Activated CD8-positive, alpha-beta memory T cell treated with anti-CD3 and anti-CD28 coated beads, Interleukin-2, amount 10 ng/mL, durations not matched to agents 7 days and 5 days (primary cell): ENCODE results near the gene C17orf107. TPM values are rescaled to one million over a fixed set of nuclear protein-coding genes. Genes with fewer than 3 reads are reported as not detected.

Source experiments
- ATAC-seq: fragments of 150-1000 bp; cut with Tn5 transposase; one replicate; pipeline ENCODE4 v1.10.0; 2021; ENCODE audit warnings: moderate library complexity
- CTCF ChIA-PET: fragments of 350-600 bp; sonication (Branson Sonifier 250); formaldehyde crosslinking; loops from one replicate; lab custom pipeline; 2021; ENCODE audit warnings: antibody characterized with exemption; lab: Charles Lee
- DNase-seq: peaks from one replicate; pipeline ENCODE4 v3.0.0-alpha.2; 2020
- H3K27ac Mint-ChIP-seq: one replicate; pipeline ENCODE4 v1.8.0; 2021; ENCODE audit warnings: mild to moderate bottlenecking, mixed read lengths
- H3K27me3 Mint-ChIP-seq: one replicate; pipeline ENCODE4 v1.8.0; 2021; ENCODE audit warnings: mixed read lengths
- H3K36me3 Mint-ChIP-seq: one replicate; pipeline ENCODE4 v1.8.0; 2021; ENCODE audit warnings: mild to moderate bottlenecking, mixed read lengths
- H3K4me1 Mint-ChIP-seq: one replicate; pipeline ENCODE4 v1.8.0; 2021; ENCODE audit warnings: mixed read lengths
- H3K4me3 Mint-ChIP-seq: one replicate; pipeline ENCODE4 v1.8.0; 2021; ENCODE audit warnings: mild to moderate bottlenecking, moderate library complexity, mixed read lengths
- H3K9me3 Mint-ChIP-seq: one replicate; pipeline ENCODE4 v1.8.0; 2022; ENCODE audit warnings: low read depth, mixed read lengths
- total RNA-seq, 2 experiments: library from RNA; stranded (reverse); gene quantifications; one replicate each; pipeline ENCODE4 v1.2.3, GENCODE V29; 2021

C17orf107 gene
- total RNA-seq, 2 experiments from 2014 or later, result 0.98 to 1.2 TPM

GRCh38 chr17:4881761-4882555, 17.4 kb upstream of the C17orf107 start:
- H3K36me3 Mint-ChIP-seq, result peaks cover 3% of the 10 kb centered on the region
- no peak overlapping the region for H3K4me3 Mint-ChIP-seq
- peak; percentile 80 for ATAC-seq
- H3K9me3 Mint-ChIP-seq, result no peaks in the 10 kb centered on the region
- DNase-seq, result peak; percentile 65
- no peaks in the 10 kb centered on the region for H3K27me3 Mint-ChIP-seq
- CTCF ChIA-PET, result interaction anchor here (0.9 to 3.2 kb wide), 16 partner anchors 8 to 315 kb away, joined by 3 to 11 read pairs (median 4); partner anchors contain the start of genes ARRB2, C17orf107, MED11 and PLD2
- no peaks in the 10 kb centered on the region for H3K4me1 Mint-ChIP-seq
- H3K27ac Mint-ChIP-seq, result no peak overlapping the region

GRCh38 chr17:4884489-4884888, 14.8 kb upstream of the C17orf107 start:
- Mint-ChIP-seq H3K27me3 (no peaks in the 10 kb centered on the region), H3K4me1 (peaks cover 2% of the 10 kb centered on the region), H3K4me3 (no peak overlapping the region), H3K27ac (no peak overlapping the region), H3K9me3 (no peaks in the 10 kb centered on the region), H3K36me3 (peaks cover 10% of the 10 kb centered on the region)
- DNase-seq (no peak), ATAC-seq (no peak)
- CTCF ChIA-PET, result interaction anchor here (0.7 to 1.5 kb wide), 3 partner anchors 98 to 317 kb away, joined by 3 to 6 read pairs (median 4); partner anchors contain the start of gene ARRB2

GRCh38 chr17:4886830-4887229, 12.5 kb upstream of the C17orf107 start:
- peaks cover 11% of the 10 kb centered on the region for H3K36me3 Mint-ChIP-seq
- H3K27ac Mint-ChIP-seq, result peak overlapping the region; percentile 26
- no peak for DNase-seq
- no peaks in the 10 kb centered on the region for H3K27me3 Mint-ChIP-seq
- CTCF ChIA-PET, result interaction anchor here (1.6 to 5.6 kb wide), 3 partner anchors 13 to 178 kb away, joined by 3 to 26 read pairs (median 4); partner anchors contain the start of genes C17orf107 and GLTPD2
- H3K4me3 Mint-ChIP-seq, result no peak overlapping the region
- peaks cover 2% of the 10 kb centered on the region for H3K4me1 Mint-ChIP-seq
- no peak for ATAC-seq
- H3K9me3 Mint-ChIP-seq, result no peaks in the 10 kb centered on the region

- CTCF ChIA-PET, result interaction anchor here (0.8 to 5.6 kb wide), 5 partner anchors 12 to 179 kb away, joined by 3 to 26 read pairs (median 3); partner anchors contain the start of genes C17orf107 and GLTPD2
- H3K4me1 Mint-ChIP-seq, result peaks cover 2% of the 10 kb centered on the region
- no peak for ATAC-seq
- no peak overlapping the region for H3K27ac Mint-ChIP-seq
- H3K27me3 Mint-ChIP-seq, result no peaks in the 10 kb centered on the region
- DNase-seq, result no peak
- no peak overlapping the region for H3K4me3 Mint-ChIP-seq
- no peaks in the 10 kb centered on the region for H3K9me3 Mint-ChIP-seq
- peaks cover 14% of the 10 kb centered on the region for H3K36me3 Mint-ChIP-seq
Measured at GRCh38 chr17:4887581-4887980, 11.8 kb upstream of the C17orf107 start.

- Mint-ChIP-seq H3K36me3 (peaks cover 15% of the 10 kb centered on the region), H3K27ac (no peak overlapping the region), H3K4me3 (no peak overlapping the region), H3K4me1 (peaks cover 2% of the 10 kb centered on the region), H3K27me3 (no peaks in the 10 kb centered on the region), H3K9me3 (no peaks in the 10 kb centered on the region)
- no peak for ATAC-seq
- no peak for DNase-seq
- CTCF ChIA-PET, result interaction anchor here (1.1 to 5.6 kb wide), 4 partner anchors 7 to 325 kb away, joined by 3 to 26 read pairs (median 4); partner anchors contain the start of genes C17orf107 and GLTPD2
Measured at GRCh38 chr17:4891411-4892410, 7.6 kb upstream of the C17orf107 start.

GRCh38 chr17:4892499-4893221, 6.7 kb upstream of the C17orf107 start:
- Mint-ChIP-seq H3K4me1 (peaks cover 2% of the 10 kb centered on the region), H3K4me3 (no peak overlapping the region), H3K36me3 (peaks cover 9% of the 10 kb centered on the region), H3K27ac (no peak overlapping the region), H3K9me3 (no peaks in the 10 kb centered on the region), H3K27me3 (no peaks in the 10 kb centered on the region)
- DNase-seq (no peak), ATAC-seq (no peak)
- CTCF ChIA-PET, result interaction anchor here (1.0 to 5.6 kb wide), 2 partner anchors 104 to 126 kb away, joined by 3 to 26 read pairs; partner anchors contain the start of gene GLTPD2

GRCh38 chr17:4893272-4893671, 6.1 kb upstream of the C17orf107 start:
- Mint-ChIP-seq H3K9me3 (no peaks in the 10 kb centered on the region), H3K27ac (no peak overlapping the region), H3K4me1 (peaks cover 2% of the 10 kb centered on the region), H3K27me3 (no peaks in the 10 kb centered on the region), H3K4me3 (no peak overlapping the region), H3K36me3 (peaks cover 9% of the 10 kb centered on the region)
- ATAC-seq (no peak), DNase-seq (no peak)
- CTCF ChIA-PET, result interaction anchor here (1.0 kb wide), 1 partner anchor 126 kb away, joined by 3 read pairs; no protein-coding TSS in a partner anchor

GRCh38 chr17:4893721-4894560, 5.4 kb upstream of the C17orf107 start:
- ATAC-seq (no peak), DNase-seq (no peak)
- H3K36me3 Mint-ChIP-seq, result peaks cover 9% of the 10 kb centered on the region
- no peaks in the 10 kb centered on the region for H3K9me3 Mint-ChIP-seq
- H3K4me3 Mint-ChIP-seq, result no peak overlapping the region
- no peaks in the 10 kb centered on the region for H3K27me3 Mint-ChIP-seq
- H3K4me1 Mint-ChIP-seq, result peaks cover 5% of the 10 kb centered on the region
- H3K27ac Mint-ChIP-seq, result no peak overlapping the region
- CTCF ChIA-PET, result no interaction called here

GRCh38 chr17:4895121-4895520, 4.2 kb upstream of the C17orf107 start:
- Mint-ChIP-seq H3K36me3 (peaks cover 7% of the 10 kb centered on the region), H3K9me3 (no peaks in the 10 kb centered on the region), H3K27ac (no peak overlapping the region), H3K4me1 (peaks cover 10% of the 10 kb centered on the region), H3K4me3 (no peak overlapping the region), H3K27me3 (peaks cover 4% of the 10 kb centered on the region)
- CTCF ChIA-PET, result no interaction called here
- no peak for DNase-seq
- no peak for ATAC-seq

- no peaks in the 10 kb centered on the region for H3K9me3 Mint-ChIP-seq
- H3K27me3 Mint-ChIP-seq, result peaks cover 4% of the 10 kb centered on the region
- H3K4me1 Mint-ChIP-seq, result peaks cover 12% of the 10 kb centered on the region
- H3K36me3 Mint-ChIP-seq, result peaks cover 5% of the 10 kb centered on the region
- H3K27ac Mint-ChIP-seq, result no peak overlapping the region
- CTCF ChIA-PET, result no interaction called here
- ATAC-seq (no peak), DNase-seq (no peak)
- no peak overlapping the region for H3K4me3 Mint-ChIP-seq
Measured at GRCh38 chr17:4895657-4896331, 3.5 kb upstream of the C17orf107 start.

GRCh38 chr17:4896332-4897197, 2.8 kb upstream of the C17orf107 start:
- DNase-seq (no peak), ATAC-seq (no peak)
- Mint-ChIP-seq H3K9me3 (no peaks in the 10 kb centered on the region), H3K36me3 (peaks cover 5% of the 10 kb centered on the region), H3K4me3 (no peak overlapping the region), H3K4me1 (peaks cover 18% of the 10 kb centered on the region), H3K27me3 (peaks cover 4% of the 10 kb centered on the region), H3K27ac (no peak overlapping the region)
- CTCF ChIA-PET, result no interaction called here
